Mesenteric fat pad (tissue), 1 donor: Measurements from ENCODE around the gene C19orf12. TPM values are rescaled to one million over a fixed set of nuclear protein-coding genes. Genes with fewer than 3 reads are reported as not detected.
"Not testable (repeated sequence)": the region's sequence is repeated elsewhere in the genome, so short reads cannot be mapped to it uniquely, and the experiment has no call there.

Source experiments
- DNase-seq: peaks from one replicate; pipeline ENCODE4 v3.0.0-alpha.2; 2020; ENCODE audit warnings: low spot score
- total RNA-seq: library from RNA; stranded (reverse); fragmentation: NEBNext Ultra II Directional; extraction: Animal tissue kit (Norgen Biotek cat#: 25700); gene quantifications from one replicate; pipeline ENCODE4 v1.2.1, GENCODE V29; 2021
- donor health status: DM: yes; HTN: yes; CAD: no.

The C19orf12 gene
- total RNA-seq, 1 donor from 2014 or later = 148 TPM

DNA sequence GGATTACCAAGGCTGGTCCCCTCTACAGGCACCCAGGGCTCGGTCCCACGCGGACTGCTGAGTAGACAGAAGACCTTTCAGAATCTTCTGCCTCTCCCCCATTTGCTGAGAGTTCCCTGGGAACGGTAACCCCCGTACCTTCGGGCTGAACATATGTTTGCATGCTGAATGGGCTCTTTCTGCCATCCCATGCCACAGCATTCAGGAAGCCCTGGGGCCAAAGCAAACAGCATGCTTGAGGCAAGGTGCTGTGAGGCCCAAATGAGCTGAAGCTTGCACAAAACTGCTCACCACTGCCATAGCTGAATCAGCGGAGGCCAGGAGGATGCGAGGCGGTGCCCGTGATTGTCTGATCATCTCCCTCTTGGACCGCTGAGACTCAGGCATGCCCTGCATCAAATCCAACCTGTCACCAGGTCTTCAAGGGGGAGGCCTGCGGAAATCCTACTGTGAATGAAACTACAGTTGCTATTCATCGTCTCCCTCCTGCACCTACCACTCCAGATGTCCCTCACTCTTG is 16.3 kb upstream of the C19orf12 start:
- DNase-seq = no peak

DNA sequence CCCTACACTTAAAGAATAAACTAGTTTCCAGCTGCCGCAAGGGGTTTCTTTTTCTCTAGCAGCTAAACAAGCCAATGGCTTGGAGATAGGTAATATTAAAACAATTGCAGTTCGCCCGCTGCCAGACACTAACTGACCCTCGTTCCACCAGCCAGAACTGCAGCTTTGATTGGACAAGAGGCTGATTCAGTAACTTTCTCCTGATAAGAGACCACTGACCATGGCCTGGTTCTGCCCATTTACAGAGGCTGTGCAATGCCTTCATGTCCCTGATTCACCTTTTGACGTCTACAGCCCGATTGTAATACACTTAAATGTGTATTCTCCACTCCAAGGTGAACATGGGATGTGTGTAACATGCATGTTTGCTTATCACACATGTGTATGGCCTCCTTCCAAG is 12.8 kb upstream of the C19orf12 start:
- no peak for DNase-seq

- DNase-seq = no peak
Measured at GRCh38 chr19:29724746-29725145, 9.7 kb upstream of the C19orf12 start.

DNA sequence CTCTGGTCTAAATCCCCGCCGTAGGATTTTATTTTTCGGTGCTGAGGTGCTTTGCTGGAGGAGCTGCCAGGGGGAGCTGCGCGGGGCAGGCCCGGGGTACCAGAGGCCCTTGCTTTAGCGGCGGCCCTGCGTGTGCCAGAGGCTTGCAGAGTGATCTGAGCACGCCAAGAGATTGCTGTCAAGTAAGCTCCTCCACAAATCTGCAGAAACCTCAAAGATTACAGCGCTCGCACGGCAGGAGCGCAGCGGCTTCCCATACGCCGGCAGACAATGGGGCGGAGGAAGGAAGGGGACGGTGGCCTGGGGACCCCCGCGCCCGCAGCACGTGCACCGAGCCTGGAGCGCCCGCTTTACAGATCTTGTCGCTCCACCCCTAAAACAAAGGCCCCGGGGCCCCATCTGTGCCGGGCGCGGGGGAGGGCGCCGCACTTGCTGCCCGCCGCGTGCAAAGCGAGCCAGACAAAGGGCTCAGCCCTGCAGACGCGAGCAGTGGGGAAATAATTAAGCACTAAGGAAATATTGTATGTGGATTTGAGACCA is 9.1 kb upstream of the C19orf12 start:
- no peak for DNase-seq

DNA sequence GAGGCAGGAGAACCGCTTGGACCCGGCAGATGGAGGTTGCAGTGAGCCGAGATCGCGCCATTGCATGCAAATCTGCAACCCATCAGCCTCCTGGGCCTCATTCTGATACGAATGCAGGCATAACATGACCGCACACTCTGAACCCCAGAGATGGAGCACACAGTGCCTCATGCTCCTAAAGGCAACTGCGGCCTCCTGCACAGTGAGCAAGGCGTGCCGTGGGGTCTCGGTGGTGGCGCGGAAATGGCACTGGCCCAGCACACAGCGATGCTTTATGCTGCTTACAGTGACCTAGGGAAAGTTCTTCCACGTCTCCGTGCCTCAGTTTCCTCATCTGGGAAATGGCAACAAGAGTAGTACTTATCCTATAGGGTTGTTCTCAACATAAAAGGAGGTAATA is 2.0 kb upstream of the C19orf12 start:
- DNase-seq = no peak

DNA sequence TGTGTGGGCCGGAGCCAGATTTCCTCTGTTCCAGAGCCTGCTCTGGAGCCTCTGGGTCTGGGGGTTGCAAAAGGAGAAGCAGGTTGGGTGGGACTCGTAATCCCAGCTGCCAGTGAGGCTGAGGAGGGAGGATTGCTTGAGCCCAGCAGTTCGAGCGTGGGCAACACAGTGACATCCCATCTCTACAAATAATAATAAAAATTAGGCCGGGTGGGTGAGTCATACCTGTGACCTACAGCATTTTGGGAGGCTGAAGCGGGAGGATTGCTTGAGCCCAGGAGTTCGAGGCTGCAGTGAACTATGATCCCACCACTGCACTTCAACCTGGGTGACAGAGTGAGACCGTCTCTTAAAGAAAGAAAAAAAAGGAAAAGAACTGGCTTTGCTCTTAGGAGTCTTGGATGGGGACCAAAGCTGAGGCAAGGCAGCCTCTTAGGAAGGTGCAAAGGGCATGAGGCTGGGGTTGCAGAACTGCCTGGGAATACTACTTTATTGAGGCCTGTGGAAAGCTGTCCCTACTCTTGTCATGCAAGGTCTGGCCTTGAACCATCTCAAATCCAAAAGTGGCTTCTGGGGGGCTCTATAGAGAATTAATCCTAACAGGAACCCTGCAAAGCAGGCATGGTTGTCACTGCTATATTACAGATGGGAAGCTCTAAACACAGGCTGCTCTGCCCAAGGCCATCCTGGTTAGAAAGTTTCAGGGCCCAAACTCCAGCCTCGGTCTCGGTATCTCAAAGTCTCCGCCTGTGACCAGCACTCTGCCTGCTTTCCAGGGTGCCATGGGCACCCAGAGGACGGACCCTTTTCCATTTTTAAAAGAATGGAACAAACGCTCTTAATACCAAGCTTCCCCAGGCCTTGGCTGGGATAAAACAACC is 880 bp upstream of the C19orf12 start:
- no peak for DNase-seq

DNA sequence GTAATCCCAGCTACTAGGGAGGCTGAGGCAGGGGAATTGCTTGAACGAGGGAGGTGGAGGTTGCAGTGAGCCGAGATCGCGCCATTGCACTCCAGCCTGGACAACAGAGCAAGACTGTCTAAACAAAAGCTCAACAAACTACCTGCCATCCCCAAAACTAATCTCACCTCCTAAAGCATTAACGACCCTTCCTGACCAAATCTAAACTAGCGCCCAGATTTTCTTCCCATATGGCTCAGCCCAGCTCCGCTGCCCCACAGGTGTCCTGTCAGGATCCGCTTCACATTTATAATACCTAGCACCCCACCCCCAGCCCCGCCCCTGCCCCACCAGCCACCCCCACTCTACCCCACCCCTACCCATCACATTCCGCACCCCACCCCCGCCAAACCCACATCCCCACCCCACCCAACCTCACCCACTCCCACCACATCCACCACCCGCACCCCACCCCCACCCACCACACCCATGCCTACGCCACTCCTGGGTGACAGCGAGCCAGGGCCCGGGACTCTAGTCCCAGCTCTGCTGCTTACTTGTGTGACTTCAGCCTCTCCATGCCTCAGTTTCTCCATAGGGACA is 599 bp downstream of the C19orf12 start:
- no peak for DNase-seq

- DNase-seq = no peak
Measured at GRCh38 chr19:29712744-29713516, 2.1 kb downstream of the C19orf12 start.

- DNase-seq = no peak
Measured at GRCh38 chr19:29711584-29712132, 3.4 kb downstream of the C19orf12 start.

GRCh38 chr19:29709440-29709798 is 5.6 kb downstream of the C19orf12 start:
- not testable (repeated sequence) for DNase-seq

GRCh38 chr19:29708554-29709439 is 6.3 kb downstream of the C19orf12 start:
- DNase-seq = no peak

DNA sequence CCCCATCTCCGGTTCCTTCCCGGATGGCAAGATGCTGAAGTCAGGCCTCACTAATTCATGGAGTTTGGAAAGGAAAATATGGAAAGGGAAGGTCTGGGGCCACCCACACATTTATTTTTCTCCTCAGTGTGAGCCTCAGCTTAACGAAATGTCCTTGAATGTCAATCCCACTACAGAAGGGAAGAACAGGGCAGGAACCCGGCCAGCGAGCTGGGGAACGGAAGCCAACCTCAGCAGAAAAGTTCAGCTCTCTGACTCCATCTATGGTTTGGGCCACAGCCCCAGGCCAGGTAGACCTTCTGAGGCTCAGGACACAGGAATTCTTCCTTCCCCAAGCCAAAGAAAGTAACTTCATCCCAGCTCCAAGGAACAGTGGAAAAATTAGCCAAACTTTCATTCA is 8.4 kb downstream of the C19orf12 start:
- DNase-seq = no peak

- no peak for DNase-seq
Measured at GRCh38 chr19:29705706-29706105, 9.4 kb downstream of the C19orf12 start.

DNA sequence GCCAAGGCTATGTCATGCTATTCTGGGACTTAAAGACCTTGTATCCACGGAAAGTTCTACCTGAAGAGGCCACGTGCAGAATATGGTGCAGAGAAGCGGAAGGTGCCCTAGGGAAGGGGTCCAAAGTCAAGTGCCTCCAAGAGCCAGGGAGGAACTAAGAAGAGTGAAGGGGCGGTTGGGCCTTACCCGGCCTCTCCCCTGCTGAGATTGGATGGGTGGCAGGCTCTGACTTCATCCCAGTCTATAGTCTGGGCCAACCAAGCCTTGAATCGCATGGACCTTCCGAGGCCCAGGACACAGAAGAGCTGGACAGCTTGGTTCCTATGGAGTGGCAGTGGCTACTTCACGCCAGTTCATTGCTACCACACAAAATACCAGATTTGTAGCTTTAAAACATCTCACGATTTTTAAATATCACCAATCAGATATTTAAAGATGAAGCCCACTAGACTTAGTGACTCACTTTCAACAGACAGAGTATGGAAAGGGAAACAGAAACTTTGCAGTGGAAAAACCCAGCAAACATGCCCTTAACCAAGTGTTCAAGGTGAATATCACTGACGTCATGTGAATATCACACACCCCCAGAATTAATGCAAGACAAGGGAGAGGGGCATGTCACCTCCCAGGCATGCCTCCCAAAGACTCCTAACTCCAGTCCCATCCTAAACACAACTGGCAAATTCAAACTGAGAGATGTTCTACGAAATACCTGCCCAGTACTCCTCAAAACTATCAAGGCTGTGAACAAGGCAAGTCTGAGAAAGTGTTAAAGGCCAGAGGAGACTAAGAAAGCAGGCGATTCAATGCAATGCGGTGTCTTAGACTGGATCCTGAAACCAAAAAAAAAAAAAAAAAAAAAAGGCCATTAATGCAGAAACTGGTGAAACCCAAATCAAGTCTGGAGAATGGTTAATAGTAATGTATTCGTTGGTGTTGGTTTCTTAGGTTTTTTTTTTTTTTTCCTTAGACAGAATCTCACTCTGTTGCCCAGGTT is 10.2 kb downstream of the C19orf12 start:
- DNase-seq = no peak

DNA sequence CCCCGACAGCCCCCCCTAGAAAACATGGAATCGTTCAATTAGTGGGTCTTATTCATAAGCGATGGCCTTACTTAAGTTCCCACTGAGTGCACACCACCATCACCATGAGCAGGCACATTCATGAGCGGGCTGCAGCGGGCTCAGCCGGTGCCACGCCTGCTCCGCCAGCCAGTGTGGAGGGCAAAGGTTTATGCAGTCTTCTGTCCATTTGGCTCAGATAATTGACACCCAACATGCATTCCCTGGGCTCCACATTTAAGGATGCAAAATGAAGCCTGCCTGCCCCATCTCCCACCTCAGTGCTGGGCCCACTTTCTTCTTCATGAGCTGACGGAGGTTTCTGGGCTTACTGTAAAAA is 12.1 kb downstream of the C19orf12 start:
- no peak for DNase-seq

GRCh38 chr19:29702161-29702962 is 12.7 kb downstream of the C19orf12 start:
- no peak for DNase-seq

- DNase-seq = no peak
Measured at GRCh38 chr19:29700498-29700897, 14.6 kb downstream of the C19orf12 start.

GRCh38 chr19:29699861-29700260 is 15.2 kb downstream of the C19orf12 start:
- no peak for DNase-seq
